GM19328 (cell line): Measurements from ENCODE around the gene SLC9A9.
A peak's percentile ranks its signal among the peaks of the same experiment; 100 is the strongest.
"Not testable (repeated sequence)": the region's sequence is repeated elsewhere in the genome, so short reads cannot be mapped to it uniquely, and the experiment has no call there.

Experiments used
- ATAC-seq: cut with Tn5 transposase; IDR thresholded peaks from one replicate; pipeline ENCODE4 v1.9.1; 2021; ENCODE audit warnings: mild to moderate bottlenecking, moderate library complexity; ENCODE audit not compliant: unreplicated experiment

Gene SLC9A9

DNA sequence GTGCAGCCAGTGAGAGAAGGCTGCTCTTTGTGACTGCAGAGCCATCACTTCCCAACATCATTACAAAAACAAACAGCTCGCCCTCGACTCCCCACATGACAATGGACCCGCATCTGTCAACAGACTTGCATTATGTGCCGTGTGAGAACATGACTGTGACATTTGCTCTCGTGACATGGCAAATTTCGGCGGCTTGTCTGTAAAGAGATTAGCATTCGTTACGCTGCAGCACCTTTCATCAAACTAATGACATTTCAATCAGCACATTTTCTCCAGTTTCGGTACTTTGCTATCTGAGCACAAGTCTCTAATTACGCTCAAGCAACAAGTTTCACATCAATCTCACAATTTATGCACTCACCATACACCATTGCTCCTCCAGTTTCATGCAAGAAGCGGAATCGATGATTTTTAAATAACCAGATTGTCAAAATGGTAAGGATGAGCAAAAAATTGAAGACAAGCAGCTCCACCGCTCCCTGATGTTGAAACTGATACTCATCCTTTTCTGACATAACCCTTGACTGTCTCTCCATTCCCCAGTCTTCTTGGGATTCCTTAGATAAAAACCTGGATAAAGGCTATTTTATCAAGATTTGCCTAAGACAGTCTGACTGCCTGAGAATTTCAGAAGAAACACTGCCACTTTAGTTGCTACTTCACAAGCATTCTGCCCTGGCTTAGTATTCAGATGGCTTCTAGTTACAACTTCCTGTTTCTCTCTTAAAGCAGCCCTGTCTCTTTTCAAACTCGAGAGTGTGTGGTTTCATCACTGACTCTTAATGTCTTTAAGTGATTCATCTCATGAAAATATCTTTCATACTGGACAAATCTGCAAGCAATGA lies at the start of gene SLC9A9:
Gene SLC9A9, minus strand, starts transcription at position 682 of the 845 bp plus-strand sequence. Its CDS starts 146 bp downstream, at position 536.
- peak; percentile 86 for ATAC-seq

GRCh38 chr3:143897576-143898295 lies 49.5 kb upstream of the SLC9A9 start:
- no peak for ATAC-seq

DNA sequence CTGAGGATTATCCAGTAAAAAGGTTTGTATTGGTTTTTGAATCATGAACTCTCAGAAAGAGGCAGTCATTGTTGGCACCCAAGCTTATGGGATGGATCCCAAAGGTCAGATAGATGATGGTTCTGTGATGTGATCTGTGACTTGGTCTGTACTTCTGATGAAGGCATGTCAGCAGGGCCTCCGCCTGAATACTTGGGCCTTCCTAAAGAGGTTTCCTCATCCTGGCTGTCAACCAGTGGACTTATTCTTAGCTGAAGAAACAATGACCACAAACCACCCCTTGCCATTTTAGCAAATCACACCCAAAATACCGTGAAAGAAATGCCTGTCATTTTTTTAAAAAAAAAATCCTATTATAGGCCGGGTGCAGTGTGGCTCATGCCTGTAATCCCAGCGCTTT lies 48.2 kb upstream of the SLC9A9 start:
- ATAC-seq, result no peak

GRCh38 chr3:143895805-143896204 lies 47.5 kb upstream of the SLC9A9 start:
- no peak for ATAC-seq

- ATAC-seq, result no peak
Measured at GRCh38 chr3:143888846-143889245, 40.6 kb upstream of the SLC9A9 start.

GRCh38 chr3:143888166-143888565 lies 39.9 kb upstream of the SLC9A9 start:
- no peak for ATAC-seq

GRCh38 chr3:143885780-143886427 lies 37.6 kb upstream of the SLC9A9 start:
- peak; percentile 89 for ATAC-seq

GRCh38 chr3:143884861-143885260 lies 36.6 kb upstream of the SLC9A9 start:
- no peak for ATAC-seq

- ATAC-seq, result no peak
Measured at GRCh38 chr3:143883151-143883550, 34.9 kb upstream of the SLC9A9 start.

- ATAC-seq, result no peak
Measured at GRCh38 chr3:143881095-143881494, 32.8 kb upstream of the SLC9A9 start.

GRCh38 chr3:143875546-143875945 lies 27.3 kb upstream of the SLC9A9 start:
- no peak for ATAC-seq

DNA sequence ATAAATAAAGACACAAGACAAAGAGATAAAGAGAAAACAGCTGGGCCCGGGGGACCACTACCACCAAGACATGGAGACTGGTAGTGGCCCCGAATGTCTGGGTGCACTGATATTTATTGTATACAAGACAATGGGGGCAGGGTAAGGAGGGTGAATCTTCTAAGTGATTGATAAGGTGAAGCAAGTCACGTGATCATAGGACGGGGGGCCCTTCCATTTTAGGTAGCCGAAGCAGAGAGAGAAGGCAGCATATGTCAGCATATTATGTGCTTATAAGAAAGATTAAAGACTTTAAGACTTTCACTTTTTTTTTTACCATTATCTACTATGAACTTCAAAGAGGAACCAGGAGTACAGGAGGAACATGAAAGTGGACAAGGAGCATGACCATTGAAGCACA lies 25.3 kb upstream of the SLC9A9 start:
- ATAC-seq, result not testable (repeated sequence)

DNA sequence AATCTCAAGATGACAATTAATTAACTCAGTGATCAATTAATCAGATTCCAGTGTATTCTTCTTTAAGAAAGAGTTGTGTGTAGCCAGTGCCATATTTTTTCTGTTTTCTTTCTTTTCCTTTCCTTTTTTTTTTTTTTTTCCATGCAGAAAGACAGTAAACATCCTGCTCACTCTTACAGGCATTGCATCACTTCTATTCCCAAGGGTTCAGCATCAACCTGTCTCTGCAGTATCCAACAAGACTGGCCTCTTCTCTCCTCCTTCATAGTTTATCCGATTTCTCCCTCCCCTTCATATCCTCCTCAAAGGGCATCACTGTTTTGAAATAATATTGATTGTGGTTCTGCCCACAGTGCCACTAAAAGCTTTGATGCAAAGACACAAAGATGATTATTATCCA lies 17.0 kb upstream of the SLC9A9 start:
- ATAC-seq, result no peak

DNA sequence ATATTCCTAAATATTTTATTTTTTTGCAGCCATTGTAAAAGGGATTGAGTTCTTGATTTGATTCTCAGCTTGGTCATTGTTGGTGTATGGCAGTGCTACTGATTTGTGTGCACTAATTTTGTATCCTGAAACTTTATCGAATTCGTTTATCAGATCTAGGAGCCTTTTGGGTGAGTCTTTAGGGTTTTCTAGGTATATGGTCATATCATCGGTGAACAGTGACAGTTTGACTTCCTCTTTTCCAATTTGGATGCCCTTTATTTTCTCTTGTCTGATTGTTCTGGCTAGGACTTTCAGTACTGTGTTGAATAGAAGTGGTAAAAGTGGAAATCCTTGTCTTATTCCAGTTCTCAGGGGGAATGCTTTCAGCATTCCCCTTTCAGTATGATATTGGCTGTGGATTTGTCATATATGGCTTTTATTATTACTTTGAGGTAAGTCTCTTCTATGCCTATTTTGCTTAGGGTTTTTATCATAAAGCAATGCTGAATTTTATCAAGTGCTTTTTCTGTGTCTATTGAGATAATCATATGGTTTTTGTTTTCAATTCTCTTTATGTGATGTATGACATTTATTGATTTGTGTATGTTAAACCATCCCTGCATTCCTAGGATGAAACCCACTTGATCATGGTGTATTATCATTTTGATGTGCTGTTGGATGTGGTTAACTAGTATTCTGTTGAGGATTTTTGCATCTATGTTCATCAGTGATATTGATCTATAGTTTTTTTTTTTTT lies 11.4 kb upstream of the SLC9A9 start:
- no peak for ATAC-seq

GRCh38 chr3:143856252-143856970 lies 8.1 kb upstream of the SLC9A9 start:
- ATAC-seq, result no peak

DNA sequence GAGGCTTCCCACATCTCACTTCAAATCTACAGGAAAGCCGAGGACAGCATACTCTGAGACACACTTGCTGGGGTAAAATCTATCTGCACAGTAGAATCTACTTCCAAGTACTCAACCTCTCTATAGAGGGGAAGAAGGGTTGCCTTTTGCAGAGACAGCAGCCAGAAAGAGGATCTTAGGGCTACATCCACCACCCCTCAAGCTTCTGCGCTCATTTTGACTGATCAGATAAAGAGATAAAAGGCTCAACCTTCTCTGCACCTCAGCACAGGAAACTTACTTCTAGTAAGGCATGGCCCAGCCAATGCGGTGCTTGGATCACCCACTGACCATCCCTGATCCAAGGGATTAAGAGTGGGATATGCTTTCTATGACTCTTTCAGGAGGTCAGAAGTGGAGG lies 6.9 kb upstream of the SLC9A9 start:
- ATAC-seq, result no peak

DNA sequence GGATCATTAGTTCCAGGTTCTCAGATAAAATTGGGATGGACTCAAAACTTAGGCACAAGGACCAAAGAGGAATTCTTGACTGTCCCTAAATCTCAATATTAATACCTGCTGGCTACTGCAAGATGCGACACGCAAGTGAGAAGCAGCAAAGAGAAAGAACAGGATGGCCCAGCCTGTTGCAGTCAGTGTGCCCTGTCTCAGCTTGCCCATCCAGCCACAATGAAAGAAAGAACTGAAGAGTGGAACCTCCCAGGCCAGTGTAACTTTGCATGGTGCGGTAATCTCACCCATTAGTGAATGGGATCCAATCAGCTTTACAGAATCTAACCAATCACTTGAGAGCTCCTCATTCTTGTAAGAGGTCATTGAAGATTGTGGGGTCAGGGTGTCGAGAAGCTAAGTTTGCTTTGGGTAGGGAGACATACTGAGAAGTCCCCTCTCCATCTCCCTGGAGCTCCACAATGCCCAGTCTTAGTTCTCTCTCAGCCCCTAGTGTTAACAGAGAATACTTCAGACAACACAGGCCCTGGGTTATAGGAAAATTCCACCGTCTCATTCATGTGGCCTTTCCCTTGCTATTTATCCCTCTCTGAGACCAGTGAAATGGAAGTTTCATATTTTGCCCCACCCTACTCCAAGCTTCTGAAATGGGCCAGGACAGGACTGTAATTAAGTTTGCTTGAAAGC lies 3.2 kb upstream of the SLC9A9 start:
- no peak for ATAC-seq

DNA sequence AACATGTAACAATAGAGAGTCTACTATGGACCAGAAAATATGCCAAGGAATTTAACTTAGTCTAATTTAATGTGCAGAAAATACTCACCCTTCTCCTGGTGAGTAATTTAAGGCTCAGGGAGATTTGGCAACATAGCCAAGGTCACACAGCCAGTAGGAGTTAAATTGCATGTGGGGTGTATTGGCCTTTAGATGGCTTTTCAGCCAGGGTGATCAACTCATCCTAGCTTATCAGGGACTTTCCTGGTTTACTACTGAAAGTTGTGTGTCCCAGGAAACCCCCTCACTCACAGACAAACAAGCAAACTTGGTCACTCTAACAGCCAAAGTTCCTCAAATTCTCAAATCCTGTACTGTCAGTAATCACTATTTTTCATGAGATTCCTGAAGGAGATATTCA lies 2.6 kb upstream of the SLC9A9 start:
- no peak for ATAC-seq

DNA sequence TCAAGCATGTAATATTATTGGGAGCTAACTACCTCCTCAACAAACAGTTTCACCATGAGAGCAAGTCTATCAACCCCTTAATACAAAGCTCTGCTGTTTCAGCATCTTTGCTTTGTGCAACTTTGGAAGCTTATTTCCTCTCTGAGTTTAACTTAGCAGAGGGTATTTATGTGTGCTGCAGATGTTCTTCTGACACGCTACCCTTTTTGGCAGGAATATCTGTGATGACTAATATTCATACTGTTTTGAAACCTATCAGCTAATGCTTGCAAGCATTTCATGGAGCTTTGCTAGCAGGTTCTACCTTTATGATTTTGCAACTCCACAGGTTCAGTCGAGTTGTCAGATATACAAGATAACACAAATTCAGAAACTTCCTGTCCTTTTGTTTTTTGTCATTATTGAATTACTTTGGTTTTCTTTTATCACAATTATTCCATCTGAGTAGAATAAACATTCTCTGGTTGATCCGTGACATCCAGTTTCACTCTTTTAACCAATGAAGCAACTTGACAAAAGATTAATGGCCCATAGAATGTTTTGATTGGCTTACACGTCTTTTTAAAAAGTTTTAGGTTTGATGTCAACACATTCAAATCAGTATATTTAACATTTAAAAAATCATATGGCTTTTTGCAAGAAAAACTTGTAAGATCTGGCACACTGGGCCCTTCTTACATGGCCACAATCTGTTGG lies 1.7 kb upstream of the SLC9A9 start:
- peak; percentile 40 for ATAC-seq
